Sigmoid colon (tissue), 3 donors: Measurements from ENCODE around the gene ATG4C.

Experiments used
- POLR2A ChIP-seq, 2 donors: fragments of 450-650 bp; IDR thresholded peaks; one replicate each; pipeline ENCODE4 v1.6.1; 2016; ENCODE audit warnings: antibody characterized with exemption in 2 of 2, mild to moderate bottlenecking in 2 of 2, moderate library complexity in 2 of 2
- TF ChIP-seq, protein P1 (sequence below), 4 experiments: fragments of 450-650 bp in 3 of 4; fragments of 200-600 bp in 1 of 4; IDR thresholded peaks; one replicate each; pipeline ENCODE4 v1.5.1; 2016 to 2019; ENCODE audit warnings: antibody characterized with exemption in 4 of 4, mild to moderate bottlenecking in 3 of 4, moderate library complexity in 2 of 4

DNA sequence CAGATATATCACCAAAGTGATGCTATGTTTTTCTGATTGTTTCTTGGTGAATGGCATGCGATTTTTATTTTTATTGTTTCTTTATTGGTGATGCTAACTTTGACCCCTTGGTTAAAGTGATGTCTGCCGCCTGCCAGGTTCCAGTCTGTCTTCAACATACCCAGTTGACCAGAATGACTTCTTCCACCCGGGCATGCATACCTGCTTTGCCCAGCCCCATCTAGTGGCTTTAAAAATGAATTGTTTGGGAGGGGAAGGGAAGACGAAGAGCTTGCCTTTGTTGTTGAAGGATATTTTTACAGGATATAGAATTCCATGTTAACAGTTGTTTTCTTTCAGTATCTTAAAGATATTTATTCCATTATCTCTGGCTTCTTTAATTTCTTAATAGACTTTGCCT lies 65.1 kb downstream of the ATG4C start:
- TF ChIP-seq, protein P1, sequence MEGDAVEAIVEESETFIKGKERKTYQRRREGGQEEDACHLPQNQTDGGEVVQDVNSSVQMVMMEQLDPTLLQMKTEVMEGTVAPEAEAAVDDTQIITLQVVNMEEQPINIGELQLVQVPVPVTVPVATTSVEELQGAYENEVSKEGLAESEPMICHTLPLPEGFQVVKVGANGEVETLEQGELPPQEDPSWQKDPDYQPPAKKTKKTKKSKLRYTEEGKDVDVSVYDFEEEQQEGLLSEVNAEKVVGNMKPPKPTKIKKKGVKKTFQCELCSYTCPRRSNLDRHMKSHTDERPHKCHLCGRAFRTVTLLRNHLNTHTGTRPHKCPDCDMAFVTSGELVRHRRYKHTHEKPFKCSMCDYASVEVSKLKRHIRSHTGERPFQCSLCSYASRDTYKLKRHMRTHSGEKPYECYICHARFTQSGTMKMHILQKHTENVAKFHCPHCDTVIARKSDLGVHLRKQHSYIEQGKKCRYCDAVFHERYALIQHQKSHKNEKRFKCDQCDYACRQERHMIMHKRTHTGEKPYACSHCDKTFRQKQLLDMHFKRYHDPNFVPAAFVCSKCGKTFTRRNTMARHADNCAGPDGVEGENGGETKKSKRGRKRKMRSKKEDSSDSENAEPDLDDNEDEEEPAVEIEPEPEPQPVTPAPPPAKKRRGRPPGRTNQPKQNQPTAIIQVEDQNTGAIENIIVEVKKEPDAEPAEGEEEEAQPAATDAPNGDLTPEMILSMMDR (IDR thresholded peaks at IDR 0.05): no peak
- TF ChIP-seq POLR2A (IDR thresholded peaks at IDR 0.05): no peak
